ES-I3 (cell line): ENCODE measurements around the gene NOXO1.

Experiments used
- H3K36me3 ChIP-seq: 2 replicates; pipeline ENCODE4 v1.6.1; 2013; ENCODE audit warnings: mild to moderate bottlenecking, low read length, control low read depth, moderate library complexity; ENCODE audit not compliant: insufficient read depth
- H3K4me1 ChIP-seq: 2 replicates; pipeline ENCODE4 v1.6.1; 2013; ENCODE audit warnings: mild to moderate bottlenecking, control low read depth, low read length; ENCODE audit not compliant: insufficient read depth
- H3K9ac ChIP-seq: 2 replicates; pipeline ENCODE4 v1.6.1; 2013; ENCODE audit warnings: low read depth, mild to moderate bottlenecking, low read length, moderate library complexity
- H3K9me3 ChIP-seq: 2 replicates; pipeline ENCODE4 v1.6.1; 2013; ENCODE audit warnings: mild to moderate bottlenecking, low read length, moderate library complexity; ENCODE audit not compliant: control insufficient read depth, insufficient read depth

Gene NOXO1

GRCh38 chr16:1984347-1985225, 3.3 kb upstream of the NOXO1 start:
- peak overlapping the region; percentile 66 for H3K9ac ChIP-seq
- peaks cover 3% of the 10 kb centered on the region; the same call in 1 of the 2 replicates for H3K36me3 ChIP-seq
- peaks cover 15% of the 10 kb centered on the region for H3K4me1 ChIP-seq
- H3K9me3 ChIP-seq, result no peaks in the 10 kb centered on the region

- peaks cover 3% of the 10 kb centered on the region; the same call in 1 of the 2 replicates for H3K36me3 ChIP-seq
- H3K9me3 ChIP-seq, result no peaks in the 10 kb centered on the region
- peaks cover 15% of the 10 kb centered on the region for H3K4me1 ChIP-seq
- H3K9ac ChIP-seq, result peak within 1 kb of the TSS; percentile 66
Measured at GRCh38 chr16:1983544-1984346, 2.5 kb upstream of the NOXO1 start, which contains the start of gene GFER. Gene GFER, plus strand, starts transcription at chr16:1984193. Its CDS starts 26 bp downstream, at chr16:1984219.

- peak overlapping the region; percentile 66; the same call in 1 of the 2 replicates for H3K9ac ChIP-seq
- peaks cover 15% of the 10 kb centered on the region for H3K4me1 ChIP-seq
- H3K9me3 ChIP-seq, result no peaks in the 10 kb centered on the region
Measured at GRCh38 chr16:1982991-1983543, 1.8 kb upstream of the NOXO1 start.

GRCh38 chr16:1982013-1982433, 754 bp upstream of the NOXO1 start:
- Histone ChIP-seq H3K4me1 (peaks cover 15% of the 10 kb centered on the region), H3K9ac (no peak overlapping the region), H3K9me3 (no peaks in the 10 kb centered on the region), H3K36me3 (peaks cover 3% of the 10 kb centered on the region; the same call in 1 of the 2 replicates)

More at GRCh38 chr16:1982991-1983543, 1.8 kb upstream of the NOXO1 start:
- peaks cover 3% of the 10 kb centered on the region; the same call in 1 of the 2 replicates for H3K36me3 ChIP-seq

GRCh38 chr16:1980770-1981087, 540 bp downstream of the NOXO1 start:
- Histone ChIP-seq H3K9ac (no peak overlapping the region), H3K36me3 (no peaks in the 10 kb centered on the region), H3K9me3 (no peaks in the 10 kb centered on the region), H3K4me1 (peaks cover 15% of the 10 kb centered on the region)

- H3K4me1 ChIP-seq, result peaks cover 14% of the 10 kb centered on the region
- peak overlapping the region; percentile 58; the same call in 1 of the 2 replicates for H3K9ac ChIP-seq
- H3K9me3 ChIP-seq, result no peaks in the 10 kb centered on the region
- H3K36me3 ChIP-seq, result no peaks in the 10 kb centered on the region
Measured at GRCh38 chr16:1980030-1980769, 1.1 kb downstream of the NOXO1 start.

GRCh38 chr16:1979271-1980029, 1.8 kb downstream of the NOXO1 start:
- peak overlapping the region; percentile 58 for H3K9ac ChIP-seq
- H3K9me3 ChIP-seq, result no peaks in the 10 kb centered on the region
- H3K36me3 ChIP-seq, result no peaks in the 10 kb centered on the region
- H3K4me1 ChIP-seq, result peaks cover 11% of the 10 kb centered on the region; the same call in 1 of the 2 replicates

GRCh38 chr16:1978476-1979120, 2.7 kb downstream of the NOXO1 start:
- peak overlapping the region; percentile 58; the same call in 1 of the 2 replicates for H3K9ac ChIP-seq
- H3K4me1 ChIP-seq, result peaks cover 11% of the 10 kb centered on the region; the same call in 1 of the 2 replicates
- H3K36me3 ChIP-seq, result no peaks in the 10 kb centered on the region
- H3K9me3 ChIP-seq, result no peaks in the 10 kb centered on the region

GRCh38 chr16:1977875-1978268, 3.4 kb downstream of the NOXO1 start:
- Histone ChIP-seq H3K36me3 (no peaks in the 10 kb centered on the region), H3K4me1 (peaks cover 7% of the 10 kb centered on the region; the same call in 1 of the 2 replicates), H3K9ac (no peak overlapping the region), H3K9me3 (no peaks in the 10 kb centered on the region)

GRCh38 chr16:1976951-1977874, 4.1 kb downstream of the NOXO1 start:
- H3K4me1 ChIP-seq, result peaks cover 6% of the 10 kb centered on the region; the same call in 1 of the 2 replicates
- H3K36me3 ChIP-seq, result no peaks in the 10 kb centered on the region
- no peaks in the 10 kb centered on the region for H3K9me3 ChIP-seq
- no peak overlapping the region for H3K9ac ChIP-seq

- Histone ChIP-seq H3K9me3 (no peaks in the 10 kb centered on the region), H3K36me3 (no peaks in the 10 kb centered on the region), H3K4me1 (peaks cover under 1% of the 10 kb centered on the region; the same call in 1 of the 2 replicates), H3K9ac (no peak overlapping the region)
Measured at GRCh38 chr16:1976216-1976520, 5.1 kb downstream of the NOXO1 start.
